Ureter (tissue), 1 donor: ENCODE measurements around the gene PITPNB. TPM values are rescaled to one million over a fixed set of nuclear protein-coding genes. Genes with fewer than 3 reads are reported as not detected.

ENCODE experiments used
- DNase-seq: peaks from one replicate; pipeline ENCODE4 v3.0.0-alpha.2; 2020; ENCODE audit warnings: low spot score
- total RNA-seq: library from RNA; stranded (reverse); gene quantifications from one replicate; pipeline ENCODE4 v1.2.4, GENCODE V29; 2023
- donor health status: DM: yes; HTN: yes; CAD: no.

Gene PITPNB
- 93.7 TPM for total RNA-seq

DNA sequence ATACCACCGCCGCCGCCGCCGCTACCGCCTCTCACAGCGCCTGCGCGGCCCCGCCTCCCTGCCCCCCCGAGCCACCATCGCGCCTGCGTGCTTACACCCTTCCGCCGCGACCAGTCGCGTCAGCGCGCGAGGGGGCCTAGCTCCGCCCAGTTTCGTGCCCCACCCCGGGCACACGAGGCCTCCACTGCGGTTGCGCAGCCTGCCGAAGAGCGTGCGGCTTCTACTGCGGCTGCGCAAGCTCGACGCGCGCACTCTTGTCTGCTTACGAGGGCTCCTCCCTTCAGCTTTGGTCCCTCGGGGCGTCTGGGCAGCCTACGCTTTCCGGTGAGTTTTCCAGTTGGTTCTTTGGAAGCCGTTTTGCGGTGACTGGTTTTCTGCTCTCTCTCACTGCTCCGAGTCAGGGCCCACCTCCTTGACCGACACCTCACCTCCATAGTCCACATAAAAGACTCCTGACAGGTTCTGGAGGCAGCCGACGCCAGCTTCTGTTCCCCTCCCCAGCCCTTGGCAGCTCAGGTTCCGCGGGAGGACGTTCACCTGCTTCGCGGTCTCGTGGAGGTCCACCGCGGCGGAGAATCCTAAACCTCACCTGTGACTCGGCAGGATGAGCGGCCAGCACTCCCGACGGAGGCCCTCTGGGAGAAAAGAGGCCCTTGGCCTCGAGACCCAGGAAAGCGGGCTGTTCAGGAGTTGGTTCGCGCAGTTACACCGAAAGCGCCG is at the start of gene PITPNB:
PITPNB (minus strand) TSS at position 35 of the 720 bp plus-strand sequence. CDS start 65 bp downstream, outside the sequence.
- DNase-seq: peak; percentile 98

DNA sequence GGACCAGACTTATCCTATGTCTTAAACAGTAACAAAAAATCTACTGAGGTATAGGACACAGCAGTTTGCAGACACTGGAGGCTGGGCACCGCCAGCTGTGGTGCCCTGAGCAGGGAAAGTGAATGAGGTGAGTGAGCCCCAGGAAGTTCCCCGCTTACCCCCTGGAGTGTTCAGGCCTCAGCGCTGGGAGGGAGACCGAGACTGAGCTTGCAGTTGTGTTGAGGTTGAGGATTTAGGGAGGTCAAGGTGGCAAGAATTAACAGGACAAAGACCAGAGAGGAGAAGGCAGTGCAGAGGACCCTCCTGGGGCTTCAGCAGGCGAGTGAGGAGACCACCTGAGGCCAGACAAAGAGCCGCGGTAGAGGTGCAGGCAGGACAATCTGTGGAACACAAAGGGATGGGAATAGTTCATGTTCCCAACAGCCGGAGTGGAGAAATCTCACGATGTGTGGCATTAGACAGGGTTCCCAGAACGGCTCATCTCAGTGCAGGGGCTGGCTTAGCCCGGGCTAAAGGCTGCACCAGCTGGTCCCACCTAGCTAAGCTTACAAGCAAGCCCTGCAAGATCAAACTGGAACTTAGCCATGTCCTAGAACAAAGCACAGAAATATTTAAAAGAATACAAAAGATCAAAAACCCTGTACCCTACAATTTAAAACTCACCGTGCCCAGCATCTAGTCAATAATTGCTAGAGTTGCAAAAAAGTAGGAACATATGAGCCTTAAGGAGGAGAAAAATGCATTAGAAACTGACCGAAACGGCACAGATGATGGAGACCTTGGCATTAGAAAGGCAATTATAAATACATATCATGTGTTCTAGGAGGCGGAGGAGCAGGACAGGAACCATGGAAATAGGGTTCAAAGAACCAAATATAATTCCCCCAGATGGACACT is 47.4 kb upstream of the PITPNB start:
- DNase-seq: no peak

DNA sequence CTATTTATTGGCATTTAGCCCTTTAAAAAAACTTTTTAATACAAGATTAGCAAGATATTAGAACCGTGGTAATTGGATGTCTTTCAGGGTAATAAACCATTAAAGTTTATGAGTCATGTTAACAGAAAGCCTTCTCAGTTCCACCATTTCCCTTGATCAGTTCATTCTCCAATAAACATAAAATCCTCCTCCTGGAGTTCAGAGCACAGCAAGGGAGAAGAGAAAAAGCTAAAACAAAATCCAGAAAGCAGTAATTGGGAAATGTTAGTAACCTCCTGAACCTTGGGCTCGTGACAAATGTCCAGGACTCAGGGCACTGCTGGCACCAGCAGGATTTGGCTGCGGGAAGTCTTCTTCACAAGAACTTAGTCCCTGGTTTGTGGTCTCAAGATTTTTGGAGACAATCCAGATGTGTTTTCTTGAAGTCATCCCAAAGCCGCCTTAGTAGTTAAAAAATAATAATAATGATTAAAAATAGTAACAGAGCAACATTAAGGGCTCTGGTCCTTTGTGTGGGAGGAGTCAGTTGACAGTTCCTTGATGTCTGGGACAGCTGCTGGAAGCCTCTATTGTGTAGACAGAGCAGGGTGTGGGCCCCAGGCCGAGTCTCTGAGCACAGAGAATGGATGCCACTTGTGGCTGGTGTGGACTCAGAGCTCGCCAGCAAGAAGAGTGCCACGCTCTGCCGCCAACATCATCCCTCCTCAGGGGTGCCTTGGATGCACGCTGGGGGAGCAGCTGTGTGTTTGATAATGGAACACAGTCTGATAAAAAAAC is 43.4 kb upstream of the PITPNB start:
- no peak for DNase-seq

DNA sequence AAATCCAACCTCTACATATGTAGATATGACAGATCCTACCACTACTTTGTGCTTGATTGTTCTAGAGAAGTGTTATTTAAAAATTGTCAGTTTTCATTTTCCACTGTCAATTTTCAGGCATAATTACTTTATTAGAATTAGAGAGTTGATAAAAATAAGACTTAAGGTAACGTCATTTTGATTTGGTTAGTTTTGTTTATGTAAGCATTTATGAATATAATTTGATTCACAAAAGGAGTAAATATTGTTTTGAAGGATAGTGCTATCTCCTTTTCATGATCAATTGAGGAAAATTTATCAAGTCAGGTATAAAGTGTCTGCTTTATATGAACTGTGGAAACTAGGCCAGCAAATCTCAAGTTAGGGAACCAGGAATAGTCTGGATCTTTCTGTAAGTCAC is 42.6 kb upstream of the PITPNB start:
- no peak for DNase-seq

DNA sequence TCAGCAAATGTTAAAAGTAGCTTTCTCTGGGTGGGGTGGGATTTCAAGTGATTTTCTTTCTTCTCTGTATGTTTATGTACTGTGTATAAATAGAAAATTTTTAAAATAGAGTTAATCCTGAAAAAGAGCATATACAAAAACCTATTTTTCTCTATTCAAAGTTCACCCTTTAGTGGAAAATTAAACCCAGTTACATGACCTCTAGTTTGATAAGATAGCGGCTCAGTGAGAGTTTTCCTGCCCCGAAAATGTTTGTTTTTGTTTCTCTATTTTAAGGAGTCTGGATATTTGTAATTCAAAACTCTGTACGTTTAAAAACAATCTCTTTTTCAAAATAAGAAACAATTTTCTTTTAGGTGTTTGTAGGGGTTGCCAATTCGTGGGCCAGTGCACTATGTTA is 42.1 kb upstream of the PITPNB start:
- no peak for DNase-seq

DNA sequence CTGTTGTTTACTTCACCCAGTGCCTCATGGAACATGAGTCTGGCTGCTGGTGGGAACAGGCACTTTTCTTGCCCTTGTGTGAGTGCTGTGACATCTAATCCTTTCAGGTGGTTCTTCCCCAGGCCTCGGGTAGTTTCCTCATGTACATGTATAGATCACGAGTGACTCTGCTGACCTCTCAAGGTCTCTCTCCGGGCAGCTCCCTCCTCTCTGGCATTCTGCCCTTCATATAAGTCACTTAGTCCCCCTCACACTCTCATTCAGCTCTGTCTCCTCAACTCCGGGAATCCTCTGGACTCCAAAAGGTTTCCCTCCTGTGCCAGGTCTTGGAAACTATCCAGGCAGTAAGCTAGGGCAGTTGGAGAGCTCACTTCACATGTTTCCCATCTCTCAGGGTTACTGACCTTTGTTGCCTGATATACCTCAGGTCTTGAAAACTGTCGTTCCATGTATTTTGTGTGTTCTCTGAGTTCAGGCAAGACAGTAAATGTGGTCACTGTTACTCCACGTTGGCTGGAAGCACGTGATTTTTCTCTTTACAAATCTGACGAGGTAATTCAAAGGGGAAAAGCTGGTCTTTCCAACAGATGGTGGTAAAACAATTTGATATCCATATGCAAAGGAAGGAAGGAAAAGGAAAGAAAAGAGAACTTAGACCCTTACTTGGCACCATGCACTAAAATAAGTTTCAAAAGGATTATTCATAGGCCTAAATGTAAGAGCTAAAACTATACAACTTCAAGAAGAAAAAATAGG is 40.5 kb upstream of the PITPNB start:
- no peak for DNase-seq

DNA sequence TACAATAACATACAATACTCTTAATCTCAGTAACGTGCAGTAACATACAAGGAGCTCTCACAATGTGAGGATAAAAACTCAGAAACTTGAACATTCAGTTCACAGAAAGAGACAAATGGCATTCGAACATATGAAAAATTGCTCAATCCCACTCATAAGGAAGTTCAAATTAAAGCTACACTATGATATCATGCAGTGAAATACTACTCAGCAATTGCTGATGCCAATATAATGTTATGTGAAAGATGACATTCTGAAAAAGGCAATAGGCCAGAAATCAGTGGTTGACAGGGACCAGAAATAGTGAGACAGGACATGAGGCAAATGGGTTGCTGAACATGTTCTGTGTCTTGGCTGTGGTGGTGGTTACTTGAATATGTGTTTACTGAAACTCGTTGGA is 33.7 kb upstream of the PITPNB start:
- no peak for DNase-seq

DNA sequence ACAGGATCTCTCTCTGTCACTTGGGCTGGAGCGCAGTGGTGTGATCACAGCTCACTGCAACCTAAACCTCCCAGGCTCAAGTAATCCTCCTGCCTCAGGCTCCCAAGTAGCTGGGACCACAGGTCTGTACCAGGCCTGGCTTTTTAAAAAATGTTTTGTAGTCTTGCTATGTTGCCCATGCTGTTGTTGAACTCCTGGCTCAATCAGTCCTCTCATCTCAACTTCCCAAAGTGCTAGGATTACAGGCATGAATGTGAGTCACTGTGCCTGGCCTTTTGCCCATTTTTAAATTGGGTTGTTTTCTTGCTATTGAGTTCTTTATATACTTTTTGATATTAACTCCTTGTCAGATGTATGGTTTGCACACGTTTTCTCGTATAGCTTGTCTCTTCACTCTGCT is 33.0 kb upstream of the PITPNB start:
- DNase-seq: no peak

DNA sequence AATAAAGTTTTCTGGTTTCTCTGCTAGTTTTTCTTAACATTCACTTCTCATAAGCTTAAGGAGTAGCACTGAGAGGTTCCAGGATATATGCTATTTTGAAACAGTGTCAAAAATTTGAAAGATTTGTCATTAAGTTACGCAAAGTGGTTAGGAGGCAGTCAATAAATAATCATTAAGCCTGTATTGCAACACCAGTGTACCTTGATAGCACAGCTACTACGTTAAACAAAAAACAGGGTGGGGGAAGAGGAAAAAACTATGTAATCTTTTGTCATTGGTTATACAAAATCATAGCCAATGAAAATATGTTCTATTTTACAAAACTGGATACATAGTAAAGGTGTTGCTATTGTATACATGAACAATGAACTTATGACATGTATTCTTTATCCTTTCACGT is 30.4 kb upstream of the PITPNB start:
- DNase-seq: no peak

DNA sequence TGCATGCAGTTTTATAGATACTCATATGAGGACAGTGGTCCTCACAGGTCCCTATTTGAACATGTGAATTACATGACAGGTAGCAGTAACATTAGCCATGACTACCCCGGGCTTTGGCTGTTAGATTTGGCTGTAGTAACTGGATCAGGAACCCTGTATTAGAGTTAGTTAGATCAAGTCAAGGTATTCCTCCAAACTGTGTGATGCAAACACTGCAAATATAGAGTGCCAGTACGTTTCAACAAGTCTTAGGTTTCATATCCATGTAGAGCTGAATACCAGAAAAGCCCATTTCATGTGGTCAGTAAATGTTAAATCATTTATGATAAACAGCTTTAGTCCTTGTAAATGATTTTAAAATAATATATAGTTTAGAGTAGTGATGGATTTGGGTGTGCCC is 29.5 kb upstream of the PITPNB start:
- no peak for DNase-seq

DNA sequence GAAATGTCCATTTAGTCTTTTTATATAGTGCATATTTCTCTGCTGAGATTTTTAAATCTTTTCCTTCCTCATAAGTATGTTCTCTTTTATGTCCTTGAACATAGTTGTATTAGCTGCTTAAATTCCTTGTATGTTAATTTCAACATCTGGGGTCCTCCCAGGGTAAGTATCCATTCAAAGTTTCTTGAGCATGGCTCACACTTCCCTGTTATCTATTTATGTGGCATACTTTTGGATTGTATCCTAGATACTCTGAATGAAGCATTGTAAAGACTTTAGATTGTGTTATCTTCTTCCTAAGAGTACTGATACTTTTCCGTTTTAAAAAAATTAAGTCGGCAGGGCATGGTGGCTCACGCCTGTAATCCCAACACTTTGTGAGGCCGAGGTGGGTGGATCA is 28.4 kb upstream of the PITPNB start:
- DNase-seq: no peak

DNA sequence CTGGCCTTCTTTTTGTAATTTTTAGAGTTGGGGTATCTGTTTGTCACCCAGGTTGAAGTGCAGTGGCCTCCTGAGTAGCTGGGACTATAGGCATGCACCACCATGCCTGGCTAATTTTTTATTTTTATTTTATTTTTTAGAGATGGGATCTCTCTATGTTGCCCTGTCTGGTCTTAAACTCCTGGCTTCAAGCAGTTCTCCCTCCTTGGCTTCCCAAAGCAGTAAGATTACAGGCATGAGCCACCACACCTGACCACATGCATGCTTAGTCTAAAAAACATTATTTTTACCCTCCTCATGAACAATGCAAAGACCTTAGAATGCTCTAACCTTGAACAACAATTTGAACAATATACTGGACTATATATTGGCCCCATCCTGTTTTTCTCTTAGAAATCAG is 22.1 kb upstream of the PITPNB start:
- DNase-seq: no peak

DNA sequence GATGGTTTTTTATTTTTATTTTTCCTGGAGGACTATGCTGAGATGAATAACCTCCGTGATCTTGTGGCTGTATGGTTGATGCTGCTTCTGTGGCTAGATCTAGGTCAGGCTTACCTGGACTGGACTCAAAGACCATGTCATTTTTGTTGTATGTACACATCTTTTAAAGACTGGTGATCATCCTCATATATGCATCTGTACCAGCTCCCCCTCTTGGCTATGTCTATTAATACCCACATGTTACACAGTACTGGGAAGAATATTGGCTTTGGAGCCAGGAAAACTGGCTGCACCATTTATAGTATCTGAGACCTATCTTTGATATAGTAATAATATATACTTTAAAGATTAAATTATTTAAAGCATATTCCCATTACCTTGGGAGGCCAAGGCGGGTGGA is 18.4 kb upstream of the PITPNB start:
- no peak for DNase-seq

DNA sequence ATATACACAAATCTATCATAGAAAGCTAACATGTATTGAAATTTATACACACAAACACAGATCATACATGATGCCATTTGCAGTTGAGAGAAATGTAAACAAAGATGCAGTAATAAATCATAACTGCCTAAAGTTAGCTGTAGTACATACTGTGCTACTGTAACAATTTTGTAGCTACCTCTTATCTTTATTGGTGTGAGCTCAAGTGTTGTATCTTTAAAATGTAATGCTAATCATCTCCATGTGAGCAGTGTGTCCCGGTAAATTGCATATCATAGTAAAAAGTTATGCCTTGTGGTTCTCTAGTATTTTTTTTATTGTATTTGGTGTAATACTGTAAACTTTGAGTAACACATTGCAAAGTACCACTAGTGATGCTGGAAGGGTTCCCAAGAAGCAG is 16.8 kb upstream of the PITPNB start:
- no peak for DNase-seq

DNA sequence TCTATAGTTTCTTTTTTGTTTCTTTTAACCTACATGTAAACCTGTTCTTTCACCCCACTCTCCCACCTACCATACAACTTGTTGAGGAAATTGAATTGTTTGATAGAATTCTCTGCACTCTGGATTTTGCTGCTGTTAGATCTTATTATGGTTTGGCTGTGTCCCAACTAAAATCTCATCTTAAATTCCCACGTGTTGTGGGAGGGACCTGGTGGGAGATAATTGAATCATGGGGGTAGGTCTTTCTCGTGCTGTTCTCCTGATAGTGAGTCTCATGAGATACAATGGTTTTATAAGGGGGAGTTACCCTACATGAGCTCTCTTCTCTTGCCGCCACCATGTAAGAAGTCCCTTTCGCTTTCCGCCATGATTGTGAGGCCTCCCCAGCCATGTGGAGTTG is 15.0 kb upstream of the PITPNB start:
- no peak for DNase-seq

DNA sequence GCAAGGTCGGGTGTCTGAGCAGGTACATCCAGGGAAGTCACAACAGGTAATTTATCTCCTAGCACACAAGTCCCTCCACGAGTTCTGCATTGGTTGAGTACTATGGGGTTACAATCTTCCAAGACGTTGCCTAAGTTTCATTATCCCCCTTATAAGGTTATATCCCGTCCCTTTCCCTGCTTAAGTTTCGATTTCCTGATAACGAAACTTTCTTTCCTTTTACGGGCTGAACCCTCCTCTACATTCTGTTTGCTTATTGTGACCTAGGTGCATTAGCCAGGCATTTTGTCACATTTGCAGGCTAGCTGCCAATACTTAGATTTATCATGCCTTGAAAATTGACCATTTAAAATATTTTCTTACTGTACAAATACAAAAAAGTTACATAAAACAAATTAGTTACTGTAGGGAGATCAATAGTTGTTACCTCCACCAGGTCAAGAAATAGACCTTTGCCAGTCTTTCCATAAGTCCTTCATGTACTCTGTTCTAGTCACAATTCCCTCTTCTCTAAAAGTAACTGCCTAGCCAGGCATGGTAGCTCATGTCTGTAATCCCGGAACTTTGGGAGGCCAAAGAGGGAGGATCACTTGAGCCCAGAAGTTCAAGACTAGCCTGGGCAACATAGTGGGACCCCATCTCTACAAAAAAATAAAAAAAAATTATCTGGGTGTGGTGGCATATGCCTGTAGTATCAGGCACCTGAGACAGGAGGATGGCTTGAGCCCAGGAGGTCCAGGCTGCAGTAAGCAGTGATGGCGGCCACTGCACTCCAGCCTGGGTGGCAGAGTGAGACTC is 14.3 kb upstream of the PITPNB start:
- no peak for DNase-seq

DNA sequence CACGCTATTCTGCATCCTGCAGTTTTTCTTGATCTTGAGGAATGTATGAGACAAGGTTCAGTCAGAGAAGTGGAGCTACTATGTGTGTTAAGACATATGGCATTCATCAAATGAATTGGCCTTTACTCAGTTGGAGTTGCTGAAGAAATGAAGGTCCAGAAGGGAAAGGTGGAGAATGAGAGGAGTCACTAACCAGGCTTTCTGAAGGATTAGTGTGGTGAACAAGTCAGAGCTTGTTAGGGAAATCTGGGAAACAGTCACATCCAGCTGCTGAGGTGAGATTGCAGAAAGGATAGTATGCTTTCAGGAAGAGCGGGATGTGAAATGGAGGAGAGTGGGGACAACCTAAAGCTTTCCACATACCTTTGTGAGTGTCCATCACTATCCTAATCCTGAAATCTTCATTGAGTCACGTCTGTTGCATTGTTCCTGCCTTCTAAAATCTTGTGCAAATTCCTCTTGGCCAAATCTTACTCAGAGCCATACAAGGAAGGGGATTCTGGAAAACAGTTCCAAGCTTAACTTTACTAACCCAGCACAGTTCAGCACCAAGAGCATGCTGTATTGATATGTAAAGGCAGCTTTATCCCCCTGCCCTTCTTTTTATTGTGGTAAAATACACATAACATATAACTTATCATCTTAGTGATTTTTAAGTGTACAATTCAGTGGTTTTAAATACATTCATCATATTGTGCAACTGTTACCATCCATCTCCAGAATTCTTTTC is 11.4 kb upstream of the PITPNB start:
- DNase-seq: no peak

DNA sequence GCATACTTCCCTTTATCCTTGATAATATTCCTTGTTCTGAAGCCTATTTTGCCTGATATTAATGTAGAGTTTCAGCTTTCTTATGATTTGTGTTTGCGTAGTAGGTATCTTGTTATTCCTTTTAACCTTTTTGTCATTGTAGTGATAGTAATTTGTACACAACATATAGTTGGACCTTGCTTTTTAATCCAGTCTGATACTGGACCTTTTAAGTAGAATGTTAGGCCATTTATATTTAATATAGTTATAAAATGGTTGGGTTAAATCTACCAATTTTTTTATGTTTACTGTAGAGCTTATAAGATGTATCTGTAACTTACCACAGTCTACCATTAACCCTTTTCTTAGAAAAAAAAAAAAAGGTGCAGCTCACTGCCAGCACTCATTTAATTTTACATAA is 8.6 kb upstream of the PITPNB start:
- DNase-seq: no peak

DNA sequence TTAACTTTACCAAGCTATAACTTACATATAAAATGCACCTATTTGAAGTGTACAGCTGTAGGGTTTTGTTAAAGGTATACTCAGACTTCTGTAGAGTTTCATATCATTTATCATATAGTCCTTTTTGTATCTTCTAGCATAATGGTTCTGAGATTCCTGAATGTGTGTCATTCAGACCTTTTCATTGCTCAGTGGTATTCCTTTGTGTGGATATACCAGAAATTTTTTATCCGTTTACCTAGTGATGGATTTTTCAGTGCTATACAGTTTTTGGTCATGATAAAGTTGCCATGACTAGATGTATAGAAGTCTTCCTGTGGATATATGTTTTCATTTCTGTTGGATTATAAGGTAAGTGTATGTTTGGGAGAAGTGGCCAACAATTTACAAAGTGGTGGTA is 6.3 kb upstream of the PITPNB start:
- no peak for DNase-seq
